Glutamatergic neuron (in vitro differentiated cells): ENCODE data around the gene SESTD1. TPM values are rescaled to one million over a fixed set of nuclear protein-coding genes. Genes with fewer than 3 reads are reported as not detected.

ENCODE experiments used
- DNase-seq: peaks from one replicate; pipeline ENCODE4 v3.0.0; 2022
- H3K27ac Mint-ChIP-seq: one replicate; pipeline ENCODE4 v1.8.0; 2020; ENCODE audit warnings: mild to moderate bottlenecking, mixed read lengths, inconsistent platforms; ENCODE audit not compliant: unreplicated experiment
- H3K27me3 Mint-ChIP-seq: one replicate; pipeline ENCODE4 v1.8.0; 2020; ENCODE audit warnings: mild to moderate bottlenecking, moderate library complexity, mixed read lengths, inconsistent platforms; ENCODE audit not compliant: unreplicated experiment
- H3K36me3 Mint-ChIP-seq: one replicate; pipeline ENCODE4 v1.8.0; 2020; ENCODE audit warnings: mild to moderate bottlenecking, mixed read lengths, inconsistent platforms; ENCODE audit not compliant: unreplicated experiment
- H3K4me1 Mint-ChIP-seq: one replicate; pipeline ENCODE4 v1.8.0; 2020; ENCODE audit warnings: mild to moderate bottlenecking, low read depth, mixed read lengths, inconsistent platforms; ENCODE audit not compliant: unreplicated experiment
- H3K4me3 Mint-ChIP-seq: one replicate; pipeline ENCODE4 v1.8.0; 2020; ENCODE audit warnings: mild to moderate bottlenecking, mixed read lengths, inconsistent platforms; ENCODE audit not compliant: unreplicated experiment
- H3K9me3 Mint-ChIP-seq: one replicate; pipeline ENCODE4 v1.8.0; 2020; ENCODE audit warnings: mild to moderate bottlenecking, moderate library complexity, mixed read lengths, inconsistent platforms; ENCODE audit not compliant: unreplicated experiment
- CTCF ChIP-seq: fragments of 200-600 bp; sonication (generic); IDR thresholded peaks from one replicate; pipeline ENCODE4 v1.5.0; 2021; ENCODE audit not compliant: partially characterized antibody, unreplicated experiment
- total RNA-seq: library from RNA; stranded (reverse); fragmentation: NEBNext Ultra II Directional; extraction: Animal tissue kit (Norgen Biotek cat#: 25700); gene quantifications from one replicate; pipeline ENCODE4 v1.2.1, GENCODE V29; 2021; ENCODE audit not compliant: unreplicated experiment

The SESTD1 gene
- total RNA-seq, 1 donor from 2014 or later = 152 TPM

- Mint-ChIP-seq H3K4me1 (peaks cover 5% of the 10 kb centered on the region), H3K4me3 (no peak overlapping the region), H3K36me3 (no peaks in the 10 kb centered on the region), H3K27ac (no peak overlapping the region), H3K9me3 (no peaks in the 10 kb centered on the region), H3K27me3 (no peaks in the 10 kb centered on the region)
- no peak for TF ChIP-seq CTCF
- no peak for DNase-seq
Measured at GRCh38 chr2:179181002-179181401, 83.6 kb downstream of the SESTD1 start.

GRCh38 chr2:179180242-179180641 lies 84.4 kb downstream of the SESTD1 start:
- no peaks in the 10 kb centered on the region for H3K36me3 Mint-ChIP-seq
- H3K9me3 Mint-ChIP-seq = no peaks in the 10 kb centered on the region
- TF ChIP-seq CTCF = no peak
- H3K27ac Mint-ChIP-seq = no peak overlapping the region
- no peaks in the 10 kb centered on the region for H3K27me3 Mint-ChIP-seq
- H3K4me1 Mint-ChIP-seq = peaks cover 5% of the 10 kb centered on the region
- H3K4me3 Mint-ChIP-seq = no peak overlapping the region
- no peak for DNase-seq

- Mint-ChIP-seq H3K27ac (peak overlapping the region; percentile 0), H3K27me3 (no peaks in the 10 kb centered on the region), H3K9me3 (no peaks in the 10 kb centered on the region), H3K4me3 (no peak overlapping the region), H3K4me1 (peaks cover 5% of the 10 kb centered on the region), H3K36me3 (no peaks in the 10 kb centered on the region)
- TF ChIP-seq CTCF = no peak
- DNase-seq = no peak
Measured at GRCh38 chr2:179179719-179180118, 84.9 kb downstream of the SESTD1 start.

- no peaks in the 10 kb centered on the region for H3K27me3 Mint-ChIP-seq
- TF ChIP-seq CTCF = no peak
- no peak overlapping the region for H3K4me3 Mint-ChIP-seq
- H3K9me3 Mint-ChIP-seq = no peaks in the 10 kb centered on the region
- H3K36me3 Mint-ChIP-seq = no peaks in the 10 kb centered on the region
- DNase-seq = no peak
- H3K4me1 Mint-ChIP-seq = peaks cover 5% of the 10 kb centered on the region
- H3K27ac Mint-ChIP-seq = no peak overlapping the region
Measured at GRCh38 chr2:179177694-179178093, 86.9 kb downstream of the SESTD1 start.

GRCh38 chr2:179174240-179174639 lies 90.4 kb downstream of the SESTD1 start:
- H3K4me1 Mint-ChIP-seq = no peaks in the 10 kb centered on the region
- H3K27ac Mint-ChIP-seq = no peak overlapping the region
- H3K36me3 Mint-ChIP-seq = no peaks in the 10 kb centered on the region
- TF ChIP-seq CTCF = no peak
- no peaks in the 10 kb centered on the region for H3K27me3 Mint-ChIP-seq
- DNase-seq = no peak
- peaks cover 1% of the 10 kb centered on the region for H3K9me3 Mint-ChIP-seq
- no peak overlapping the region for H3K4me3 Mint-ChIP-seq
